Nephron progenitor cell (in vitro differentiated cells): Measurements from ENCODE around the gene HYKK.

Experiments used
- DNase-seq: peaks from one replicate; pipeline ENCODE4 v3.0.0; 2021
- H3K27ac Mint-ChIP-seq: 2 replicates; pipeline ENCODE4 v1.8.0; 2021; ENCODE audit warnings: mild to moderate bottlenecking, moderate library complexity, mixed read lengths
- H3K27me3 Mint-ChIP-seq: 2 replicates; pipeline ENCODE4 v1.8.0; 2021; ENCODE audit warnings: mild to moderate bottlenecking, low read depth, mixed read lengths; ENCODE audit not compliant: poor library complexity
- H3K36me3 Mint-ChIP-seq: 2 replicates; pipeline ENCODE4 v1.8.0; 2021; ENCODE audit warnings: low read depth, mixed read lengths
- H3K4me1 Mint-ChIP-seq: 2 replicates; pipeline ENCODE4 v1.8.0; 2021; ENCODE audit warnings: mixed read lengths
- H3K4me3 Mint-ChIP-seq: 2 replicates; pipeline ENCODE4 v1.8.0; 2021; ENCODE audit warnings: mild to moderate bottlenecking, moderate library complexity, mixed read lengths
- H3K9me3 Mint-ChIP-seq: 2 replicates; pipeline ENCODE4 v1.8.0; 2021; ENCODE audit warnings: mild to moderate bottlenecking, moderate library complexity, mixed read lengths
- TF ChIP-seq, protein P1 (sequence below): fragments of 200-600 bp; sonication (generic); IDR thresholded peaks from 2 replicates; pipeline ENCODE4 v1.5.0; 2021; ENCODE audit warnings: antibody characterized with exemption

HYKK gene

DNA sequence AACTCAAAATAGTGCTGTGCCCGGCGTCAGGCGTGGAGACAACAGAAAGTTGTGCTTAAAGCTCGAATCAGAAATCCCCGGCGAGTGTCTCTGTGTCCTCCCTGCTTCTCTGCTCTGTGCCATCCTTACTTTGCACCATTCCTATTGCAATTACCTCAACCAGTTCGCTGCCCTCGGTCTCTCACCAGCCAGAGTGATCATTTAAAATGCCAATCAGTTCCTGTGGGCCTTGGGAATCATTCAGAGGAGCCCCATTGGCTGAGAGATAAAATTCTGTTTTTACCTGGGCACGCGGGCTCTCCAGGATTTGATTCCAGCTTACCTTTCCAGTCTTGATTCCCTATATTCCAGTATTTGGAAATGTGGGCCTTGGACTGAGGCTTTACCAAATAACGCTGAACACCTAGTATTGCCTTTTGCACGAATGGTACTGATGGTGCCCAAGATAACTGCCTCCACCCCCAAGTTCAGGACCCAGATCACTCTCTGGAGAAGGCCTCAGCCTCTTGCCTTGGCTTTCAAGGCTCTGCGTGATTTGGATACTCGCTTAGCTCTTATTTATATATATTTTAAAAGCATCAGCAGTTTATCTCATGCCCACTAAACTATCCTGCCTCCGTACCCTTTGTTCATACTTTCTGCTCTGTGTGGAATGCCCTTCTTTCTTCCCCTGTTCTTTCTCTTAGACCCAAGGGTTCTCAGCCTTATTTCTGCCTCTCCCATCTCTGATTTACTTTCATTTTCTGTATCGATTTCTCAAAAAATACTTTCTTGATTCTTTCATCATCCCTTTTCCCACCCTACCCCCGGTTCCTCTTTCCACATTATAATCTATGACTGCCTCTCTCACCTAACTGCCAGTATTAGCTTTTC lies 33.7 kb downstream of the HYKK start:
- DNase-seq: no peak
- Mint-ChIP-seq H3K27me3 (peaks cover under 1% of the 10 kb centered on the region), H3K4me3 (peak overlapping the region; percentile 100), H3K36me3 (peaks cover 33% of the 10 kb centered on the region), H3K9me3 (no peaks in the 10 kb centered on the region), H3K27ac (peak overlapping the region; percentile 99), H3K4me1 (peaks cover 26% of the 10 kb centered on the region)
- TF ChIP-seq, protein P1, sequence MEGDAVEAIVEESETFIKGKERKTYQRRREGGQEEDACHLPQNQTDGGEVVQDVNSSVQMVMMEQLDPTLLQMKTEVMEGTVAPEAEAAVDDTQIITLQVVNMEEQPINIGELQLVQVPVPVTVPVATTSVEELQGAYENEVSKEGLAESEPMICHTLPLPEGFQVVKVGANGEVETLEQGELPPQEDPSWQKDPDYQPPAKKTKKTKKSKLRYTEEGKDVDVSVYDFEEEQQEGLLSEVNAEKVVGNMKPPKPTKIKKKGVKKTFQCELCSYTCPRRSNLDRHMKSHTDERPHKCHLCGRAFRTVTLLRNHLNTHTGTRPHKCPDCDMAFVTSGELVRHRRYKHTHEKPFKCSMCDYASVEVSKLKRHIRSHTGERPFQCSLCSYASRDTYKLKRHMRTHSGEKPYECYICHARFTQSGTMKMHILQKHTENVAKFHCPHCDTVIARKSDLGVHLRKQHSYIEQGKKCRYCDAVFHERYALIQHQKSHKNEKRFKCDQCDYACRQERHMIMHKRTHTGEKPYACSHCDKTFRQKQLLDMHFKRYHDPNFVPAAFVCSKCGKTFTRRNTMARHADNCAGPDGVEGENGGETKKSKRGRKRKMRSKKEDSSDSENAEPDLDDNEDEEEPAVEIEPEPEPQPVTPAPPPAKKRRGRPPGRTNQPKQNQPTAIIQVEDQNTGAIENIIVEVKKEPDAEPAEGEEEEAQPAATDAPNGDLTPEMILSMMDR: no peak

DNA sequence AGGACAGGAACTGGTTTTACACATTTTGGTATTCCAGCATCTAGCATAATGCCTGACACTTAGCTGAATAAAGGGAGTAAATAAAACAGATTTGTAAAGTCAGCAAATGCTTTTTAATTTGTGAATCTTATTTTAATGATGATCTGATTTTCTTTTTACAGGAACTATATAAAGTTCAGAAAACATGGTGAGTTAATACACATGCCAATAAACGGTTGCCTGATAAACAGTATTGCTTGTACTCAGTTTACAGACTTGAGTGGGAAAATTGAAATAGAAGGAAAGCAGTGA lies 34.3 kb downstream of the HYKK start:
- Mint-ChIP-seq H3K4me3 (peak overlapping the region; percentile 100), H3K27me3 (no peaks in the 10 kb centered on the region), H3K9me3 (no peaks in the 10 kb centered on the region), H3K27ac (peak overlapping the region; percentile 6), H3K36me3 (peaks cover 39% of the 10 kb centered on the region), H3K4me1 (peaks cover 26% of the 10 kb centered on the region)
- DNase-seq: no peak
- TF ChIP-seq, protein P1: no peak

DNA sequence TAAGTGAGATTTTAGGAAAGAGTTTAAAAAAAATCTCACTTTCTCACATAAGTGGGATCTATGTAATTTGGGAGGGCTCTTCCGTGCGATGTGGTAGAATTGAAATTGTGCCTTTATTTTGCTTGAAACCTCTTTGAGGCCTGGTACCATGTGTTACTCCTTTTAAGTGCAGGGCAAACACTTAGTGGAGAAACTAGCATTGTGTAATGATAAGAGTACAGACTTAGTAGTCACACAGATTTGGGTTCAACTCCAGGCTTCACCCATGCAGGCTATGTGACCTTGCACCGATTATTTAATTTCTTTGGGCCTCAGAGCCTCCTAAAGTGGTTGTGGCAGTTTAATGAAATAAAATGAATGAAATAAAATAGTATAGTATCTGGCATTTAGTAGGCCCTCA lies 35.3 kb downstream of the HYKK start:
- Mint-ChIP-seq H3K27ac (no peak overlapping the region), H3K27me3 (no peaks in the 10 kb centered on the region), H3K9me3 (no peaks in the 10 kb centered on the region), H3K36me3 (peaks cover 46% of the 10 kb centered on the region), H3K4me1 (peaks cover 26% of the 10 kb centered on the region), H3K4me3 (peak overlapping the region; percentile 100)
- TF ChIP-seq, protein P1: no peak
- DNase-seq: no peak

DNA sequence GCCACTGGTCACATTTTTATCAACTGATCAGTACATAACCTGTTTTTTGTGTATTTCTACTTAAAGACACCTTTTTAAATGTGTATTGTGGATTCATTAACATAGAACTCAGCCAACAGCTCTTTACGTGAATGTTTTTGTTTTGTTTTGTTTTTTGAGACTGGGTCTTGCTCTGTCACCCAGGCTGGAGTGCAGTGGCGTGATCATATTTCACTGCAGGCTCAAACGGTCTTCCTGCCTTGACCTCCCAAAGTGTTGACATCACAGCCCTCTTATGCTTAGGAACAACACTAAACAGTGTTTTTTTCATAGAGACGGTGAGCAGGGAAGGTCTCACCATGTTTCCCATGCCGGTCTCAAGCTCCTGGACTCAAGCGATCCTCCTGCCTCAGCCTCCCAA lies 42.8 kb downstream of the HYKK start:
- peaks cover 17% of the 10 kb centered on the region for H3K4me1 Mint-ChIP-seq
- TF ChIP-seq, protein P1: no peak
- peak overlapping the region; percentile 76 for H3K27ac Mint-ChIP-seq
- no peak for DNase-seq
- peaks cover 4% of the 10 kb centered on the region for H3K27me3 Mint-ChIP-seq
- H3K4me3 Mint-ChIP-seq: no peak overlapping the region
- H3K36me3 Mint-ChIP-seq: peaks cover 44% of the 10 kb centered on the region
- H3K9me3 Mint-ChIP-seq: no peaks in the 10 kb centered on the region

DNA sequence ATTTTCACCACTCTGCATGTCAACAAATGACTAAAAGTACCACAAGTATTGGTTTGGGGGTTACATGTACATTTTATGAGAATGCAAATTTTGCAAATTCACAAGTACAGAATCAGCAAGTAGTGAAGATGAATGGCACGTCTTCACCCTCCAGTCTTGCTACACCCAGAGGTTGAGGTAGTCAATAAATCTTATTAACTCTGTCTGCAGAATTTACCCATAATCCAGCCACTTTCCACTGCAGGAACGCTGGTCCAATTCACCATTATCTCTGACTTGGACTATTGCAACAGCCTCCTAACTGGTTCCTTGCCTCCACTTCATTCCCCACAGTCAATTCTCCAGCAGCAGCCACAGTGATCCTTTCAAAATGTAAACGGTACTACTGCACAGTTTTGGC lies 43.4 kb downstream of the HYKK start:
- DNase-seq: no peak
- Mint-ChIP-seq H3K4me1 (peaks cover 17% of the 10 kb centered on the region), H3K4me3 (no peak overlapping the region), H3K27me3 (peaks cover 4% of the 10 kb centered on the region), H3K27ac (peak overlapping the region; percentile 46), H3K36me3 (peaks cover 39% of the 10 kb centered on the region), H3K9me3 (no peaks in the 10 kb centered on the region)
- TF ChIP-seq, protein P1: no peak

DNA sequence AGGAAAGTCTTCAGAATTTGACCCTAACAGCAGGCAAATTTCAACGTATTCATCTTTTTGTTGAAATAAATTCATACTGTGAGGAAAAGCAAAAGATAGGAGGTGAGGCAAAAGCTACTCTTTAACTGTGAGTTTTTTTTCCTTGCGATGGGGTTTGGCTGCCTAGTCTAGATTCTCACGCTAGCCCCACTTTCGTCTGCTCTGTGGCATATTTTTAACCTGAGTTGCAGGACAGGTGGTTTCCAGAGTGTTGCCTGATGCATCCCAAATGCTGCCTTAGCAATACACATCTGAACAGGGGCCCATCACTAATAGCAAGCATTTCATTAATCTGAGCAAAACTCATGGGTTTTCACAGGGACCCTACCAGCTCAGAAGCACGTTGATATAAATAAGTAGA lies 44.5 kb downstream of the HYKK start:
- Mint-ChIP-seq H3K27me3 (peaks cover 4% of the 10 kb centered on the region), H3K27ac (no peak overlapping the region), H3K4me3 (no peak overlapping the region), H3K9me3 (no peaks in the 10 kb centered on the region), H3K36me3 (peaks cover 28% of the 10 kb centered on the region), H3K4me1 (peaks cover 17% of the 10 kb centered on the region)
- TF ChIP-seq, protein P1: no peak
- DNase-seq: no peak
